ENCODE measurements around the gene RTL9. TPM values are rescaled to one million over a fixed set of nuclear protein-coding genes. Genes with fewer than 3 reads are reported as not detected.

RTL9 gene
- total RNA-seq, 1 experiment from 2014 or later, result 0.29 TPM

GRCh38 chrX:110311437-110312230, 47.0 kb upstream of the RTL9 start:
- ChIA-PET CTCF (no interaction called here), POLR2A (ENCODE audit: unreplicated experiment) (no interaction called here)
- Histone ChIP-seq H3K4me1 (ENCODE audit: insufficient read depth, low read length) (peaks cover 19% of the 10 kb centered on the region), H4K20me1 (ENCODE audit: low read length) (peaks cover 29% of the 10 kb centered on the region), H2AFZ (ENCODE audit: low read length) (no peak overlapping the region), H3K36me3 (ENCODE audit: low read depth, low read length) (no peaks in the 10 kb centered on the region), H3K27ac (ENCODE audit: low read length) (no peak overlapping the region), H3K4me3 (ENCODE audit: low read length) (no peak overlapping the region), H3K27me3 (ENCODE audit: low read length) (no peaks in the 10 kb centered on the region), H3F3A (ENCODE audit: low read length, unreplicated experiment) (no peaks in the 10 kb centered on the region), H3K79me2 (ENCODE audit: low read length) (peaks cover 100% of the 10 kb centered on the region), H3K4me2 (ENCODE audit: low read length) (no peak overlapping the region), H3K9ac (ENCODE audit: low read length) (no peak overlapping the region), H3K9me2 (replicated peaks; ENCODE audit: low read length) (no peaks in the 10 kb centered on the region), H3K9me3 (ENCODE audit: low read length) (no peaks in the 10 kb centered on the region)
- ATAC-seq (no peak), DNase-seq (no peak)
- no TSS peak for BruUV-seq (replicated peaks)
- TF ChIP-seq CTCF (conservative IDR thresholded peaks at IDR 0.05; ENCODE audit: low read depth, low read length) (no peak), EZH2 (IDR thresholded peaks at IDR 0.05; ENCODE audit: low read length, unreplicated experiment) (no peak), EZH2phosphoT487 (IDR thresholded peaks at IDR 0.05; ENCODE audit: borderline replicate concordance, low read length) (no peak)
- intact Hi-C loops (cut with micrococcal nuclease), result no loop called here

- Histone ChIP-seq H3F3A (ENCODE audit: low read length, unreplicated experiment) (no peaks in the 10 kb centered on the region), H3K4me1 (ENCODE audit: insufficient read depth, low read length) (peaks cover 22% of the 10 kb centered on the region), H3K4me3 (ENCODE audit: low read length) (peak overlapping the region; percentile 77), H3K4me2 (ENCODE audit: low read length) (peak overlapping the region; percentile 84), H3K27me3 (ENCODE audit: low read length) (no peaks in the 10 kb centered on the region), H2AFZ (ENCODE audit: low read length) (no peak overlapping the region), H3K27ac (ENCODE audit: low read length) (no peak overlapping the region), H3K9me3 (ENCODE audit: low read length) (no peaks in the 10 kb centered on the region), H3K9ac (ENCODE audit: low read length) (peak overlapping the region; percentile 92; the same call in 1 of the 2 replicates), H3K79me2 (ENCODE audit: low read length) (peaks cover 73% of the 10 kb centered on the region), H3K36me3 (ENCODE audit: low read depth, low read length) (no peaks in the 10 kb centered on the region), H3K9me2 (replicated peaks; ENCODE audit: low read length) (no peaks in the 10 kb centered on the region), H4K20me1 (ENCODE audit: low read length) (peaks cover 25% of the 10 kb centered on the region)
- BruUV-seq (replicated peaks), result no TSS peak
- no peak for TF ChIP-seq EZH2phosphoT487 (IDR thresholded peaks at IDR 0.05; ENCODE audit: borderline replicate concordance, low read length)
- no peak for TF ChIP-seq CTCF (conservative IDR thresholded peaks at IDR 0.05; ENCODE audit: low read depth, low read length)
- TF ChIP-seq EZH2 (IDR thresholded peaks at IDR 0.05; ENCODE audit: low read length, unreplicated experiment), result no peak
- ChIA-PET POLR2A (ENCODE audit: unreplicated experiment) (interaction anchor here (0.6 kb wide), 1 partner anchor 32 kb away, joined by 3 read pairs; no protein-coding TSS in a partner anchor), CTCF (no interaction called here)
- ATAC-seq (no peak), DNase-seq (no peak)
- intact Hi-C loops (cut with micrococcal nuclease), result loop anchor here (5.0 kb wide), 2 partner anchors 33 to 103 kb away; no protein-coding TSS in a partner anchor
These were observed 43.1 kb upstream of the RTL9 start for GRCh38 chrX:110315551-110315950.

Data from PC-3 (cell line).